ENCODE measurements around the gene C4orf36. TPM values are rescaled to one million over a fixed set of nuclear protein-coding genes. Genes with fewer than 3 reads are reported as not detected.

The C4orf36 gene
- total and polyA plus RNA-seq, 2 experiments from 2014 or later: 1.3 to 2.0 TPM

DNA sequence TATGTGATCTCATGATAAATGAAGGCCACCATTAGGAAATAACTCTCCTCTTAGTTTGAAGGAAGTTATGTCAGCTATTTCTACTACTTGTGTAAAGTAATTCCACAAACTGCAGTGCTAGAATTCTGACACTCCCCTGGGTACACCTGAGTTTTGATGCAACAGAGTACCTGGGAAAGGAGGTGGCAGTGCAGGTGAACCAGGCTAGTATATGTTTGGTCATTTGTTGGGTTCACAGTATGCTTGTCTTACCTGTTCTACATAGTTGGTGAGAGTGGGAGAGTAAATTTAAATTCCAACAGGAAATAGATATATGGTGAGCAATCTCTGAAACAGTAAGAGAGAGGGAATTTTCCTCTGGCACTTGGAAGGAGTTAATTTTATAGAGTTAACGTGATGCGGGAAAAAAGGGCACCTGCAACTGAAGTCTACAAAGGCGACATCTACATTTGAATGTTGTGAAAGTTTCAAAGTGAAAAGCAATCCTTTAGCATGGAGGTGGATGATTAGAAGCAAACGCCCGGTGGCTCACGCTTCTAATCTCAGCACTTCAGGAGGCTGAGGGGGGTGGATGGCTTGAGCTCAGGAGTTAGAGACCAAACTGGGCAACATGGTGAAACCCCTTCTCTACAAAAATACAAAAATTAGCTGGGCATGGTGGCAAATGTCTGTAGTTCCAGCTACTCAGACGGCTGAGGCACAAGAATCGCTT lies 34.7 kb downstream of the C4orf36 start:
- Histone ChIP-seq H3K79me2 (no peaks in the 10 kb centered on the region), H3K9me3 (ENCODE audit: low read depth) (no peaks in the 10 kb centered on the region), H3K27me3 (no peaks in the 10 kb centered on the region), H3K27ac (no peak overlapping the region), H2AFZ (no peak overlapping the region), H3K4me1 (ENCODE audit: insufficient read depth) (peaks cover 14% of the 10 kb centered on the region), H3K4me3 (no peak overlapping the region), H3K36me3 (replicated peaks; ENCODE audit: insufficient read depth, low read depth) (no peaks in the 10 kb centered on the region), H3K4me2 (no peak overlapping the region), H3K9me2 (replicated peaks; ENCODE audit: insufficient read depth) (no peaks in the 10 kb centered on the region), H4K20me1 (ENCODE audit: insufficient read depth, poor library complexity, severe bottlenecking) (no peaks in the 10 kb centered on the region)
- WGBS (ENCODE audit: low lambda C conversion rate, missing lambda C conversion rate): 75% methylated on average over 8 of the region's 8 CpGs
- TF ChIP-seq, protein P1, sequence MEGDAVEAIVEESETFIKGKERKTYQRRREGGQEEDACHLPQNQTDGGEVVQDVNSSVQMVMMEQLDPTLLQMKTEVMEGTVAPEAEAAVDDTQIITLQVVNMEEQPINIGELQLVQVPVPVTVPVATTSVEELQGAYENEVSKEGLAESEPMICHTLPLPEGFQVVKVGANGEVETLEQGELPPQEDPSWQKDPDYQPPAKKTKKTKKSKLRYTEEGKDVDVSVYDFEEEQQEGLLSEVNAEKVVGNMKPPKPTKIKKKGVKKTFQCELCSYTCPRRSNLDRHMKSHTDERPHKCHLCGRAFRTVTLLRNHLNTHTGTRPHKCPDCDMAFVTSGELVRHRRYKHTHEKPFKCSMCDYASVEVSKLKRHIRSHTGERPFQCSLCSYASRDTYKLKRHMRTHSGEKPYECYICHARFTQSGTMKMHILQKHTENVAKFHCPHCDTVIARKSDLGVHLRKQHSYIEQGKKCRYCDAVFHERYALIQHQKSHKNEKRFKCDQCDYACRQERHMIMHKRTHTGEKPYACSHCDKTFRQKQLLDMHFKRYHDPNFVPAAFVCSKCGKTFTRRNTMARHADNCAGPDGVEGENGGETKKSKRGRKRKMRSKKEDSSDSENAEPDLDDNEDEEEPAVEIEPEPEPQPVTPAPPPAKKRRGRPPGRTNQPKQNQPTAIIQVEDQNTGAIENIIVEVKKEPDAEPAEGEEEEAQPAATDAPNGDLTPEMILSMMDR (IDR thresholded peaks at IDR 0.05; ENCODE audit: poor library complexity): no peak
- no peak for TF ChIP-seq EZH2 (IDR thresholded peaks at IDR 0.05; ENCODE audit: borderline replicate concordance)
- no peak for TF ChIP-seq EZH2phosphoT487 (IDR thresholded peaks at IDR 0.05; ENCODE audit: low read depth, severe bottlenecking, unreplicated experiment)
- DNase-seq (ENCODE audit: low spot score): no peak

DNA sequence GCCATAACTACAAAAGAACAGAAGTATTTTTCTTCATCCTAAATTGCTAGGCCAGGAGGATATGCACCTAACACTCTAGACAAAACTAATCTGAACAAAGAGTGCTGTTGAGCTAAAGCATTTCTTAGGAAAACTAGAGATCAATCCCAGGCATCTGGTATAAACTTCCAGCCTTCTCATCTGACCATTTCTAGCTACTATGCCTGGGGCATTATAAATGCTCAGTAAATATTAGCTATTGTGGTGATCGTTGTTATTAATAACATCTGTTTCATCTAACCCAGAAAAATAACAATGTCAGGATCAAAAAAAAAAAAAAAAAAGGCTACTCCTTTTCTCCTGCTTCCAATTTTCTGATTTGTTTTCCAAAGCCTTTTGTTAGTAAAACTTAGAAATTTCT lies 35.3 kb downstream of the C4orf36 start:
- Histone ChIP-seq H3K27ac (no peak overlapping the region), H2AFZ (no peak overlapping the region), H3K9me2 (replicated peaks; ENCODE audit: insufficient read depth) (no peaks in the 10 kb centered on the region), H3K27me3 (no peaks in the 10 kb centered on the region), H3K4me3 (no peak overlapping the region), H3K79me2 (no peaks in the 10 kb centered on the region), H4K20me1 (ENCODE audit: insufficient read depth, poor library complexity, severe bottlenecking) (no peaks in the 10 kb centered on the region), H3K36me3 (replicated peaks; ENCODE audit: insufficient read depth, low read depth) (no peaks in the 10 kb centered on the region), H3K4me1 (ENCODE audit: insufficient read depth) (peaks cover 14% of the 10 kb centered on the region), H3K4me2 (no peak overlapping the region), H3K9me3 (ENCODE audit: low read depth) (no peaks in the 10 kb centered on the region)
- WGBS (ENCODE audit: low lambda C conversion rate, missing lambda C conversion rate): 38% methylated on average over 1 of the region's 1 CpG
- TF ChIP-seq, protein P1 (IDR thresholded peaks at IDR 0.05; ENCODE audit: poor library complexity): no peak
- no peak for TF ChIP-seq EZH2 (IDR thresholded peaks at IDR 0.05; ENCODE audit: borderline replicate concordance)
- no peak for TF ChIP-seq EZH2phosphoT487 (IDR thresholded peaks at IDR 0.05; ENCODE audit: low read depth, severe bottlenecking, unreplicated experiment)
- DNase-seq (ENCODE audit: low spot score): no peak

DNA sequence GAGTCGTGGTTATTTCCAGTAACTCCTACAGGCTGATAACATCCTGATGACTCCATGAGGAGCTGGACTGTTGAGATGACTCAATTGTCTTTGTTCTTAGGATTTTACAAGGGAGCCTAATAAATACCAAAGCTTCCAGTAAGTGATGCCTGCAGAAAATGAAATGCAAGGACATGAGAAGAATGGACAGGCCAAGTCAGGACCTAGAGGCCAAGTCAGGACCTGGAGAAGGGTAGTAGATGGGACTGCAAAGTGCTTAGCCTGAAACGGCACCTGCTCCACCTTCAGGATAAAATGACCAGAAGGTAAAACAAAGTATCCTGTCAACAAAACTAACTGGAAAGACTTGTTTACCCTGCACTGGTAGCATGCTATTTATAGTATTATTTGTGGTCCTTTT lies 36.6 kb downstream of the C4orf36 start:
- Histone ChIP-seq H3K27ac (no peak overlapping the region), H3K79me2 (no peaks in the 10 kb centered on the region), H2AFZ (no peak overlapping the region), H4K20me1 (ENCODE audit: insufficient read depth, poor library complexity, severe bottlenecking) (no peaks in the 10 kb centered on the region), H3K4me3 (no peak overlapping the region), H3K9me3 (ENCODE audit: low read depth) (no peaks in the 10 kb centered on the region), H3K4me1 (ENCODE audit: insufficient read depth) (peaks cover 14% of the 10 kb centered on the region), H3K36me3 (replicated peaks; ENCODE audit: insufficient read depth, low read depth) (no peaks in the 10 kb centered on the region), H3K9me2 (replicated peaks; ENCODE audit: insufficient read depth) (no peaks in the 10 kb centered on the region), H3K4me2 (no peak overlapping the region), H3K27me3 (no peaks in the 10 kb centered on the region)
- DNase-seq (ENCODE audit: low spot score): peak; percentile 38
- TF ChIP-seq EZH2 (IDR thresholded peaks at IDR 0.05; ENCODE audit: borderline replicate concordance) (no peak), EZH2phosphoT487 (IDR thresholded peaks at IDR 0.05; ENCODE audit: low read depth, severe bottlenecking, unreplicated experiment) (no peak)
- TF ChIP-seq, protein P1 (IDR thresholded peaks at IDR 0.05; ENCODE audit: poor library complexity): no peak
- WGBS (ENCODE audit: low lambda C conversion rate, missing lambda C conversion rate): 40% methylated on average over 2 of the region's 2 CpGs

Data from hepatocyte (in vitro differentiated cells).